Kidney (tissue), 14 donors: Measurements from ENCODE around the gene TOR3A. TPM values are rescaled to one million over a fixed set of nuclear protein-coding genes. Genes with fewer than 3 reads are reported as not detected.

Experiments
- DNase-seq, 5 donors: peaks; one replicate each; pipeline ENCODE4 v3.0.0-alpha.2; 2013 to 2020
- FAIRE-seq: peaks from 2 replicates; lab custom pipeline; 2012; peaks lifted over from hg19 to GRCh38; lab: Jason Lieb, UNC
- H3K27ac ChIP-seq, 2 donors: one replicate each; pipeline ENCODE4 v1.7.0; 2013; ENCODE audit warnings: low read depth in 2 of 2, low read length in 2 of 2, inconsistent platforms in 1 of 2
- H3K27me3 ChIP-seq: one replicate; pipeline ENCODE4 v1.7.1; 2013; ENCODE audit warnings: low read length, inconsistent platforms; ENCODE audit not compliant: control insufficient read depth, insufficient read depth
- H3K36me3 ChIP-seq, 3 donors: one replicate each; pipeline versions ENCODE4 v1.7.0 to v1.7.1; 2013; ENCODE audit warnings: low read length in 3 of 3, control low read depth in 1 of 3, inconsistent platforms in 1 of 3; ENCODE audit not compliant: insufficient read depth in 3 of 3, control insufficient read depth in 2 of 3
- H3K4me1 ChIP-seq, 3 donors: one replicate each; pipeline versions ENCODE4 v1.7.0 to v1.7.1; 2013; ENCODE audit warnings: low read length in 3 of 3, inconsistent platforms in 1 of 3, low read depth in 1 of 3; ENCODE audit not compliant: control insufficient read depth in 2 of 3, insufficient read depth in 2 of 3
- H3K4me3 ChIP-seq, 3 donors: one replicate each; pipeline versions ENCODE4 v1.7.0 to v1.8.1; 2013; ENCODE audit warnings: low read length in 3 of 3, control low read depth in 1 of 3, inconsistent platforms in 1 of 3
- H3K9ac ChIP-seq, 3 donors: one replicate each; pipeline versions ENCODE4 v1.7.0 to v1.7.1; 2013; ENCODE audit warnings: low read length in 3 of 3, control low read depth in 1 of 3, inconsistent platforms in 1 of 3
- H3K9me3 ChIP-seq, 3 donors: one replicate each; pipeline versions ENCODE4 v1.7.0 to v1.7.1; 2013; ENCODE audit warnings: low read length in 3 of 3, control low read depth in 1 of 3, inconsistent platforms in 1 of 3; ENCODE audit not compliant: control insufficient read depth in 2 of 3, insufficient read depth in 1 of 3
- intact Hi-C: fragments of 100-400 bp; cut with DNase I; formaldehyde crosslinking; loops from one replicate; pipeline ENCODE4 v1.11.1; 2022
- polyA plus RNA-seq: library from polyadenylated mRNA; stranded (reverse); fragments of 350-450 nt; fragmentation: Illumina TruSeq; extraction: RNeasy Lipid Tissue Mini Kit (QIAGEN cat#74804); gene quantifications from one replicate; pipeline ENCODE4 v1.2.3, GENCODE V29; 2014; ENCODE audit warnings: low read depth, low replicate concordance; ENCODE audit not compliant: insufficient read depth
- total RNA-seq: library from RNA; stranded (reverse); fragmentation: NEBNext Ultra II Directional; extraction: Animal tissue kit (Norgen Biotek cat#: 25700); gene quantifications from one replicate; pipeline ENCODE4 v1.2.1, GENCODE V29; 2021
- TF ChIP-seq, protein P1 (sequence below): IDR thresholded peaks from 3 replicates; pipeline ENCODE4 v1.5.1; 2012; ENCODE audit warnings: mild to moderate bottlenecking, moderate library complexity, borderline replicate concordance; ENCODE audit not compliant: insufficient read depth; ENCODE audit errors: extremely low read depth
- donor health status: control.
- donor health status: control.
- donor health status: control.
- donor health status: control.
- donor health status: control.
- donor health status: DM: yes; HTN: yes; CAD: no.
- donor health status: Normal renal cell carcinoma (clear cell type).

Gene TOR3A
- total and polyA plus RNA-seq, 2 donors from 2014 or later, result 23.1 to 33.1 TPM

DNA sequence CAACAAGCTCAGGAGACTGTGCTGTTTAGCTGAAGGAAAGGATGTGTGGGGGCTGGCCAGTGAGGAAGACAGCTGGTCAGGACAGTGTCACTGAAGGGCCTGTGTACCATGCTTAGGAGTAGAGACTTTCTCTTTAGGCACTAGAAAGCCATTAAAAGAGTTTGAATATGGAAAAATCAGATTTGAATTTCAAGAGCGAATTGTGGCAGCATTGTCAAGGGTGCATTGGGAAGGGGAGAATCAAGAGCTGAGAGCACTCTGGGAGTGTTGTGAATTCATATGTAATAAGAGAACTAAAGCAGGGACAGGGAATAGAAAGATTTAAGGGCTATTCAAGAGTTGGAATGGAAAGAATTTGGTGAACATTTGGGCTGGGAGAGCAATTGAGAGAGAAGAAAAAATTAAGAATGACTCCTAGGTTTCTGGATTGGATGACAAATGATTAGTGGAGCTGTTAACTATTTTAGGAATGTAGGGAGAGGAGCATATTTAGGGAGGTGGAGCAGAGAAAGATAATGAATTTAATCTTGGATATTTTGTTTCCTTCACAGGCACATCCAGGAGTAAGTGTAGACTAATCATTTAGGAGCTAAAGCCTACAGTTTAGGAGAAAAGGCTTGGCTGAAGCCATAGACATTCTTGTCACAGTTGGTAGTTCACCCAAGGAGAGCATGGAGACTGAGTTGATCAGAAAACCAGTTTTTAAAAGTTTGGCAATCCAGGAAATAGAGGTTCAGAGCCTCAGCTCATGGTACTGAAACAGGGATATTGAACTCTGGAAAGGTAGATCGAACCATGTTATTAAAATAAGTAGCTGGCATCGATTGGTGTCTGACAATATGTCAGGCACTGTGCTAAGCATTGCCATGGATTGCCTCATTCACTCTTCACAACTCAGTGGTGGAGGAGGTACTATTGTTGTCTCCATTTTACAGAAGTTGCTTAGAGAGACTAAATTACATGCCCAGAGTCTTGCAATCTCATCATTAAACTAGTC is 23.1 kb upstream of the TOR3A start:
- peaks cover 5 to 8% (median 8%) of the 10 kb centered on the region in 3 donors for H3K36me3 ChIP-seq
- H3K4me1 ChIP-seq, result no peaks in the 10 kb centered on the region
- no peaks in the 10 kb centered on the region for H3K27me3 ChIP-seq
- TF ChIP-seq, protein P1, sequence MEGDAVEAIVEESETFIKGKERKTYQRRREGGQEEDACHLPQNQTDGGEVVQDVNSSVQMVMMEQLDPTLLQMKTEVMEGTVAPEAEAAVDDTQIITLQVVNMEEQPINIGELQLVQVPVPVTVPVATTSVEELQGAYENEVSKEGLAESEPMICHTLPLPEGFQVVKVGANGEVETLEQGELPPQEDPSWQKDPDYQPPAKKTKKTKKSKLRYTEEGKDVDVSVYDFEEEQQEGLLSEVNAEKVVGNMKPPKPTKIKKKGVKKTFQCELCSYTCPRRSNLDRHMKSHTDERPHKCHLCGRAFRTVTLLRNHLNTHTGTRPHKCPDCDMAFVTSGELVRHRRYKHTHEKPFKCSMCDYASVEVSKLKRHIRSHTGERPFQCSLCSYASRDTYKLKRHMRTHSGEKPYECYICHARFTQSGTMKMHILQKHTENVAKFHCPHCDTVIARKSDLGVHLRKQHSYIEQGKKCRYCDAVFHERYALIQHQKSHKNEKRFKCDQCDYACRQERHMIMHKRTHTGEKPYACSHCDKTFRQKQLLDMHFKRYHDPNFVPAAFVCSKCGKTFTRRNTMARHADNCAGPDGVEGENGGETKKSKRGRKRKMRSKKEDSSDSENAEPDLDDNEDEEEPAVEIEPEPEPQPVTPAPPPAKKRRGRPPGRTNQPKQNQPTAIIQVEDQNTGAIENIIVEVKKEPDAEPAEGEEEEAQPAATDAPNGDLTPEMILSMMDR, result no peak
- peaks cover 0 to 4% (median 0%) of the 10 kb centered on the region in 3 donors for H3K9me3 ChIP-seq
- no peak overlapping the region for H3K4me3 ChIP-seq
- no peak overlapping the region for H3K9ac ChIP-seq
- intact Hi-C loops, result no loop called here
- DNase-seq, result peak in 1 of 5 donors; percentile 27
- FAIRE-seq, result no peak
- no peak overlapping the region for H3K27ac ChIP-seq

- TF ChIP-seq, protein P1, result no peak
- Histone ChIP-seq H3K4me1 (no peaks in the 10 kb centered on the region), H3K9me3 (peaks cover 0 to under 1% (median 0%) of the 10 kb centered on the region in 3 donors), H3K27me3 (no peaks in the 10 kb centered on the region), H3K36me3 (peaks cover 6 to 12% (median 6%) of the 10 kb centered on the region in 3 donors), H3K4me3 (no peak overlapping the region), H3K27ac (no peak overlapping the region), H3K9ac (no peak overlapping the region)
- intact Hi-C loops, result no loop called here
- FAIRE-seq (no peak), DNase-seq (no peak)
Observed at GRCh38 chr1:179061360-179062282, 20.2 kb upstream of the TOR3A start.

DNA sequence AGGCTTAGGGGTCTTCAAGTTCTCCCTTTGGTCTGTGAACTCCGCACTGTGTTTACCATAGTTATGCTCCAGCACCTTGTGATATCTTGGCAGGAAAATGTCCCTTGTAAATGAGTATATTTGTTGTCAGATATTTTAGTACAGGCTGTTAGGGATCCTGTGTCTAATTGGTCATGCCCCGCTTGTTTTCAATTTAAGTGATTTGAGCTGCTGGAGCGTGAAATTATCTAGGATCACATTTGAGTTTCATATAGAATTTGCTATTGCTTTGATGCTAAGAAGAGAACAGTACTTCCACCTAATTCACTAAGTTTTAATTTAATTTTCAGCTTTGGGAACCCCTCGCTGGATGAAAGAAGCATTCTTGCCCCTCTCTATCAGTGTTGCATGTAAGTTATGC is 15.4 kb upstream of the TOR3A start:
- Histone ChIP-seq H3K4me3 (no peak overlapping the region), H3K27me3 (no peaks in the 10 kb centered on the region), H3K27ac (no peak overlapping the region), H3K9ac (no peak overlapping the region), H3K9me3 (no peaks in the 10 kb centered on the region), H3K36me3 (peaks cover 4 to 12% (median 8%) of the 10 kb centered on the region in 3 donors), H3K4me1 (no peaks in the 10 kb centered on the region)
- DNase-seq (peak in 2 of 5 donors; percentile 60 to 67), FAIRE-seq (no peak)
- intact Hi-C loops, result no loop called here
- TF ChIP-seq, protein P1, result no peak
